GM12872 (cell line): ENCODE results near the gene ADCY6.

Source experiments
- TF ChIP-seq, protein P1 (sequence below): IDR thresholded peaks from 3 replicates; pipeline ENCODE4 v1.5.1; 2011; ENCODE audit warnings: low read depth, mild to moderate bottlenecking, low read length, moderate library complexity; ENCODE audit not compliant: insufficient read depth

ADCY6 gene

GRCh38 chr12:48739618-48740269, 49.1 kb downstream of the ADCY6 start:
- TF ChIP-seq, protein P1, sequence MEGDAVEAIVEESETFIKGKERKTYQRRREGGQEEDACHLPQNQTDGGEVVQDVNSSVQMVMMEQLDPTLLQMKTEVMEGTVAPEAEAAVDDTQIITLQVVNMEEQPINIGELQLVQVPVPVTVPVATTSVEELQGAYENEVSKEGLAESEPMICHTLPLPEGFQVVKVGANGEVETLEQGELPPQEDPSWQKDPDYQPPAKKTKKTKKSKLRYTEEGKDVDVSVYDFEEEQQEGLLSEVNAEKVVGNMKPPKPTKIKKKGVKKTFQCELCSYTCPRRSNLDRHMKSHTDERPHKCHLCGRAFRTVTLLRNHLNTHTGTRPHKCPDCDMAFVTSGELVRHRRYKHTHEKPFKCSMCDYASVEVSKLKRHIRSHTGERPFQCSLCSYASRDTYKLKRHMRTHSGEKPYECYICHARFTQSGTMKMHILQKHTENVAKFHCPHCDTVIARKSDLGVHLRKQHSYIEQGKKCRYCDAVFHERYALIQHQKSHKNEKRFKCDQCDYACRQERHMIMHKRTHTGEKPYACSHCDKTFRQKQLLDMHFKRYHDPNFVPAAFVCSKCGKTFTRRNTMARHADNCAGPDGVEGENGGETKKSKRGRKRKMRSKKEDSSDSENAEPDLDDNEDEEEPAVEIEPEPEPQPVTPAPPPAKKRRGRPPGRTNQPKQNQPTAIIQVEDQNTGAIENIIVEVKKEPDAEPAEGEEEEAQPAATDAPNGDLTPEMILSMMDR: no peak

DNA sequence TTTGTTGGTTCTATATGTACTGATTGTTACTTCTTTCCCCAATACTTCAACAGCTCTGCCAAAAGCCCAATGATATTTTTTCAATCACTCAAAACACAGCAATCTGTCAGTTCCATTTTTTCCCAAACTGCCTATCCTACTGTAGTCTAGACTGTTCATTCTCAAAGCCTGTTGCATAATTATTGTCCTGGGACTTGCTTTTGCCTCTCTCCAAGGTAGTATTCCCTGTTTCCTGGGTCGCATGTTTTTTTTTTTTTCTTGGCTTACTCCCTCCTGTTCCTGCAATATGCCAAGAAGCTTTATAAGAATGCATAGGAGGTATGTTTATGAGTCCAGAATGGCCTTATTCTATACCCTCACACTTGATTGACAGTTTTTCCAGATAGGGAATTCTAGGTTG, 52.4 kb downstream of the ADCY6 start:
- TF ChIP-seq, protein P1: no peak

DNA sequence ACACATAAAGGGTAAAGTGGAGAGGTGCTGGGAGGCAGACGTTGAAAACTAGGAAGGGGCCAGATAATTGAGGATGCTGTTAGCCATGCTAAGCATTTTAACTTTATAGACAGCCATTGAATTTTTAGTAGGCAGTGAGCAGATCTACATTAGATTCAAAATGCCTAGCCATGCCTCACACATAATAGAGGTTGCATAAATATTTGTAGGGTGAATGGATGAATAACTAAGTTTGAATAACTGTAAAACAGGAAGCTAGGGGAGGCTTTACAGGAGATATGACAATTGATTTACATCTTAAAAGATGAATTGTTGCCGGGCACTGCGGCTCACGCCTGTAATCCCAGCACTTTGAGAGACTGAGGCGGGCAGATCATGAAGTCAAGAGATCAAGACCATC, 60.1 kb downstream of the ADCY6 start:
- TF ChIP-seq, protein P1: no peak

GRCh38 chr12:48717252-48717695, 71.6 kb downstream of the ADCY6 start:
- TF ChIP-seq, protein P1: no peak

DNA sequence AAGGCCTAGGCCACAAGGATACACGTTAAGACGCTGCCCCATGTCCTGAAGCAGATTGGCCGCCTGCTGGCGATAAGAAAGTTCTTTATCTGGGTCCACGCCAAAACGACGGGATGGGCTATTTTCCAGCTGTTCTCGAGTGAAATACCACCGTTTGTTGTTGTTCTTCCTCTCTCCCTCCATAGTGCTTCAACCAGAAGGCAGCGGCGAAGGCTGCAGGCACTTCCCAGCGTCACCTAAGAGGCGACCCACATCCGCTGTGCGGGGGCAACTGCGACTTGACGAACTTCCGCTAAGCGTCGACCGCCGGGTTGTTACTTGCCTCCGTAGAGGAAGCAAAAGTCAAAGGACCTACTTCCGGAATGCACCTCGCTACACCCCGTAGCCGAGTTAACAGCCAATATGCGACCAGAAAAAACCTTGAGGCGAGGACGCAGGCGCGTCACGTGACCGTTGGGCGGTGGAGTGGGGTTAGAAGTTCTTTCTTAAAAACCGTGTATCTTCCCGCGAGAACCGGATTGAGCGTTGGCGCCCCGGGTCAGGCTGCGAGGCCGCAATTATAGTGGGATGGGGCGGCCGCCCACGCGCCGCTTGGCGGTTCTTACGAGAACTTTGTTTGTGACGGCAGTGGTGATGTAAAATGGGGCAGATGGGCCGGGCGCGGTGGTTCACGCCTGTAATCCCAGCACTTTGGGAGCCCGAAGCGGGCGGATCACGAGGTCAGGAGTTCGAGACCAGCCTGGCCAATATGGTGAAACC, 72.2 kb downstream of the ADCY6 start, which contains the start of gene CCNT1:
TSS of gene CCNT1 (minus strand) at position 215 of the 759 bp plus-strand sequence. CDS start at position 183, 32 bp downstream.
- TF ChIP-seq, protein P1: peak; percentile 26; the same call in 1 of the 3 replicates
